Gastrocnemius medialis (tissue), 4 donors: ENCODE results near the gene HDAC4. TPM values are rescaled to one million over a fixed set of nuclear protein-coding genes. Genes with fewer than 3 reads are reported as not detected.
A peak's percentile ranks its signal among the peaks of the same experiment; 100 is the strongest.

ENCODE experiments used
- ATAC-seq, 2 donors: fragments of 150-250 bp; one replicate each; pipeline ENCODE4 v1.9.1; 2016
- DNase-seq, 2 donors: peaks; one replicate each; pipeline ENCODE4 v3.0.0-alpha.2; 2019
- H3K27ac ChIP-seq, 4 donors: fragments of 200-600 bp; sonication (generic); 1 replicate in 1 of 4; 2 replicates in 3 of 4; pipeline ENCODE4 v1.5.1; 2016 to 2018; ENCODE audit warnings: mild to moderate bottlenecking in 2 of 4, moderate library complexity in 1 of 4
- H3K27me3 ChIP-seq, 3 donors: fragments of 200-600 bp; sonication (generic) in 2 of 3; 1 replicate in 1 of 3; 2 replicates in 2 of 3; pipeline versions ENCODE4 v1.5.1 to v1.6.0; 2016 to 2019; ENCODE audit warnings: mild to moderate bottlenecking in 1 of 3, moderate library complexity in 1 of 3
- H3K36me3 ChIP-seq, 2 donors: fragments of 200-600 bp; sonication (generic) in 1 of 2; one replicate each; pipeline ENCODE4 v1.5.1; 2017 to 2018
- H3K4me1 ChIP-seq, 2 donors: fragments of 200-600 bp; sonication (generic) in 1 of 2; one replicate each; pipeline ENCODE4 v1.5.1; 2016 to 2017; ENCODE audit warnings: mild to moderate bottlenecking in 2 of 2
- H3K4me3 ChIP-seq, 4 donors: fragments of 200-600 bp; sonication (generic) in 3 of 4; 1 replicate in 1 of 4; 2 replicates in 3 of 4; pipeline ENCODE4 v1.5.1; 2016 to 2019; ENCODE audit warnings: mild to moderate bottlenecking in 2 of 4
- H3K9me3 ChIP-seq, 3 donors: fragments of 200-600 bp; sonication (generic) in 2 of 3; 1 replicate in 1 of 3; 2 replicates in 2 of 3; pipeline ENCODE4 v1.5.1; 2016 to 2019
- POLR2A ChIP-seq, 2 donors: fragments of 450-650 bp; IDR thresholded peaks; one replicate each; pipeline ENCODE4 v1.6.1; 2017; ENCODE audit warnings: antibody characterized with exemption in 2 of 2, mild to moderate bottlenecking in 2 of 2, moderate library complexity in 2 of 2
- in situ Hi-C, 4 donors: fragments of 200-750 bp; cut with MboI; loops; one replicate each; pipeline versions ENCODE4 v1.15.0 to v1.8.0; 2017; ENCODE audit warnings: low sequenced_read_pairs in 4 of 4
- intact Hi-C: fragments of 100-400 bp; cut with DNase I; formaldehyde crosslinking; loops from one replicate; pipeline ENCODE4 v1.15.1; 2023; ENCODE audit warnings: low total_unique reads
- total RNA-seq, 4 donors: library from RNA; depleted of rRNA; stranded (reverse); fragments of >200 nt; gene quantifications; one replicate each; pipeline versions ENCODE4 v1.1.0 to v1.2.3, GENCODE V29; 2016
- TF ChIP-seq, protein P1 (sequence below), 5 experiments: fragments of 450-650 bp in 3 of 5; fragments of 200-600 bp in 2 of 5; sonication (generic) in 2 of 5; IDR thresholded peaks in 4 of 5; conservative IDR thresholded peaks in 1 of 5; 1 replicate in 4 of 5; 2 replicates in 1 of 5; pipeline ENCODE4 v1.5.1; 2016 to 2019; ENCODE audit warnings: antibody characterized with exemption in 5 of 5, mild to moderate bottlenecking in 3 of 5, moderate library complexity in 3 of 5

HDAC4 gene
- total RNA-seq, 4 donors from 2014 or later: 23.6 to 257 (median 119) TPM

DNA sequence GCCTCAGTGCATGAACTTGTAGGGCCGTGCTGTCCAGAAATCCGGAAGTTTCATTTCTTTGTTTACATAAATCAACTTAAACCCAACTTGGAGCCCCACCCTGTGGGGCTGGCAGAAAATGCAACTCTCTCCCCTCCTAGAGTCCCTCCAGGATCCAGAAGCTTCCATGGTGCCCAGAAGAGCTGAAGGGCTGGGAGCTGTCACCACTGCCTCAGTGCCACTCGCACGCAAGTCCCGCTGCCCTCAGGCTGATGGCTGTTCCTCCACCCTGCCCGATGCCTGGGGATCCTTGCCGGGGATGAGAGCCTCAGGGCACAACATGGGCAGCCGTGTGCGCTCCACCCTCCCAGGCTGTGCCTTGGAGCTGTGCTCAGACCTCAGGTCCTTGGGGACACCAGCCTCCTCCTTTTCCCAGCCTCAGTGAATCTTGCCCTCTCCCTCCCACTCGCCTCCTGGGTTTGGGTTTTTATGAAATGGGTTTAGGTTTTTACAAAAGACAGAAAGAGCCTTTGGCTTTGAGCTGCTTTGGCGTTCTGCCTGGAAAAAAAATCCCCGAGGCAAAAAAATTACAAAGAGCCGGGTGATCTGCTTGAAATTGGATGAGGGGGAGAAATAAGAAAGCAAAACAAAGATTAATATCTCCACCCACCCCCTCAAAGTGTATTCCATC is 397.7 kb downstream of the HDAC4 start:
- H3K27me3 ChIP-seq: peaks cover 12 to 51% (median 30%) of the 10 kb centered on the region in 3 donors
- H3K4me1 ChIP-seq: no peaks in the 10 kb centered on the region
- in situ Hi-C loops (no loop called here), intact Hi-C loops (no loop called here)
- H3K27ac ChIP-seq: no peak overlapping the region
- no peaks in the 10 kb centered on the region for H3K9me3 ChIP-seq
- no peaks in the 10 kb centered on the region for H3K36me3 ChIP-seq
- no peak for DNase-seq
- TF ChIP-seq, protein P1, sequence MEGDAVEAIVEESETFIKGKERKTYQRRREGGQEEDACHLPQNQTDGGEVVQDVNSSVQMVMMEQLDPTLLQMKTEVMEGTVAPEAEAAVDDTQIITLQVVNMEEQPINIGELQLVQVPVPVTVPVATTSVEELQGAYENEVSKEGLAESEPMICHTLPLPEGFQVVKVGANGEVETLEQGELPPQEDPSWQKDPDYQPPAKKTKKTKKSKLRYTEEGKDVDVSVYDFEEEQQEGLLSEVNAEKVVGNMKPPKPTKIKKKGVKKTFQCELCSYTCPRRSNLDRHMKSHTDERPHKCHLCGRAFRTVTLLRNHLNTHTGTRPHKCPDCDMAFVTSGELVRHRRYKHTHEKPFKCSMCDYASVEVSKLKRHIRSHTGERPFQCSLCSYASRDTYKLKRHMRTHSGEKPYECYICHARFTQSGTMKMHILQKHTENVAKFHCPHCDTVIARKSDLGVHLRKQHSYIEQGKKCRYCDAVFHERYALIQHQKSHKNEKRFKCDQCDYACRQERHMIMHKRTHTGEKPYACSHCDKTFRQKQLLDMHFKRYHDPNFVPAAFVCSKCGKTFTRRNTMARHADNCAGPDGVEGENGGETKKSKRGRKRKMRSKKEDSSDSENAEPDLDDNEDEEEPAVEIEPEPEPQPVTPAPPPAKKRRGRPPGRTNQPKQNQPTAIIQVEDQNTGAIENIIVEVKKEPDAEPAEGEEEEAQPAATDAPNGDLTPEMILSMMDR (IDR thresholded peaks at IDR 0.05 in 4 of 5, conservative IDR thresholded peaks at IDR 0.05 in 1 of 5): no peak
- TF ChIP-seq POLR2A (IDR thresholded peaks at IDR 0.05): no peak
- no peak for ATAC-seq
- peak overlapping the region in 1 of 4 donors; percentile 28 for H3K4me3 ChIP-seq

DNA sequence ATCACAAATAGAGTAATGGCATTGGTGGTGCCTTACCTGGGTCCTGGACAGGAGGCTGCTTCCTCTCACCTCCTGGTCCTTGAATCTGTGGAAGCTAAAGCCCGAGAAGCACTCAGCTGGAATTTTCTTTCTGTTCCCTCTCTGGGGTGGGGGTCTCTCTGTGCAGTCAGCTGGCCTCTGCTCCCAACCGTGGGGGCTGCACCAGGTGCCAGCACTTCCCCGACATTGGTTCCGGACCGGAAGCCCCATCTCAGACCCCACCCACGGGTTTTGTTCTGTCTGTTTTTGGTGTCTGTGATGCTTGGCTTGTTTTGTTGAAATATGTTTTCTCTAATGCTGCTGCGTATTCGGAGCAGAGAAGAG is 398.2 kb downstream of the HDAC4 start:
- intact Hi-C loops: no loop called here
- peaks cover 12 to 49% (median 29%) of the 10 kb centered on the region in 3 donors for H3K27me3 ChIP-seq
- TF ChIP-seq POLR2A (IDR thresholded peaks at IDR 0.05): no peak
- H3K27ac ChIP-seq: no peak overlapping the region
- DNase-seq (no peak), ATAC-seq (no peak)
- no peaks in the 10 kb centered on the region for H3K4me1 ChIP-seq
- H3K9me3 ChIP-seq: no peaks in the 10 kb centered on the region
- in situ Hi-C loops: no loop called here
- no peak overlapping the region for H3K4me3 ChIP-seq
- no peaks in the 10 kb centered on the region for H3K36me3 ChIP-seq

DNA sequence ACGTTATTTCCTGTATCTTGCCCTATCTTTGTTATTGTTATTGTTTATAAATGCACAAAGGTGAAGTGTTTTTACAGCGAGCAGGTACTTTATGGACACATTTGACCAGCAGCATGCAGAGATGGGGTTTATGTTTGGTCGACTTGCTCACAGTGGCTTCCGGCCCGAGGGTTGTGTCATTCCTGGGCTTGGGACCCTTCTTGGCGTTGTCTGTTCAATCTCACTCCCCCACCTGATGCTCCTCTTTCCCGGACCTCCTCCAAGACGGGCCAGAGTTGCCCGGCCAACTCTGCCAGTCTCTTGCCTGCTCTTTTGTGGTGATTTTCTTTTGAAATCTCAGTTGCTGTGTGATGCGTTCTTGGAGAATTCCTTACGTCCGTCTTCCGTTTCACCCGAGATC is 399.0 kb downstream of the HDAC4 start:
- Histone ChIP-seq H3K36me3 (no peaks in the 10 kb centered on the region), H3K4me3 (no peak overlapping the region), H3K9me3 (no peaks in the 10 kb centered on the region), H3K27ac (no peak overlapping the region), H3K27me3 (peaks cover 12 to 47% (median 22%) of the 10 kb centered on the region in 3 donors), H3K4me1 (no peaks in the 10 kb centered on the region)
- TF ChIP-seq POLR2A (IDR thresholded peaks at IDR 0.05): no peak
- TF ChIP-seq, protein P1 (IDR thresholded peaks at IDR 0.05 in 4 of 5, conservative IDR thresholded peaks at IDR 0.05 in 1 of 5): no peak
- DNase-seq (no peak), ATAC-seq (no peak)
- intact Hi-C loops (no loop called here), in situ Hi-C loops (no loop called here)

DNA sequence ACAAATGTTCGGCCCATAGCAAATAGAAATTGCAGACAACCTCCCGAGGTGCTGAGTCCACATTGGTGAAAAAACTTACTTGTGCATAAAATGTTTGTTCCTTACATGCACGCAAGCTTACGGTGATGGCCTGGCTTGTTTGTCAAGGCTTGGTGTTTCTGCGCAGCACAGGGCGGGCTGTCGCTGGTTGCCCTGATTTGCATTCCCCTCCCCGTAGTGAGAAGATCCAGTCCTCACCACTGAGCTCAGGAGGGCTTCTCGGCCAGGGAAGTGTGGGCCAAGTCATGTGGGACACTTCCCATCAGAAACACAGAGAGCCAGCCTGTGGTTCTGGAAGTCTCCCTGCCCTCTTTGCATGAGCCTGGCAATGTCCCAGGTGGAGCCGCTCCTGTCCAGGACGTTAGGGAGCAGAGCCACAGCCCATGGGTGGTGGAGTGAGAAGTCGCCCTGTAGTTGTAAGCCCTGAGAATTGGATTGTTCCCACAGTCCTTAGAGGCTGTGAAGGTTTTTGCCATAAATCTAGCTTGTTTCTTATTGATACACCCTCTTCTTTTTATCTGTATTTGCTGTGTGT is 400.2 kb downstream of the HDAC4 start:
- TF ChIP-seq POLR2A (IDR thresholded peaks at IDR 0.05): no peak
- TF ChIP-seq, protein P1 (IDR thresholded peaks at IDR 0.05 in 4 of 5, conservative IDR thresholded peaks at IDR 0.05 in 1 of 5): no peak
- intact Hi-C loops: no loop called here

DNA sequence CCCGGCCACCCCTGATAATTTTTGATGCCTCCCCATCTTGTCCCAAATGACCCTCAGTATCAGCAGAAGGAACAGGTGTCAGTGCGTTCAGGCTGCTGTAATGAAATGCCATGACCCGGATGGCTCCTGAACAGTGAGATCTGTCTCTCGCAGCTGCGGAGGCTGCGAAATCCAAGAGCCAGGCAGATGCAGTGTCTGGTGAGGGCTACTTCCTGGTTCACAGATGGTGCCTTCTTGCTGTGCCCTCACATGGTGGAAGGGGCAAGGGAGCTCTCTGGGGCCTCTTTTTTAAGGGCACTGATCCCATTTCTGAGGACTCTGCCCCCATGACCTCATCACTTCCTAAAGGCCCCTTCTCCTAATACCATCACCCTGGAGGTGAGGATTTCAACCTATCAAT is 400.7 kb downstream of the HDAC4 start:
- ATAC-seq (no peak), DNase-seq (no peak)
- H3K4me3 ChIP-seq: no peak overlapping the region
- in situ Hi-C loops: no loop called here
- H3K9me3 ChIP-seq: no peaks in the 10 kb centered on the region
- no peaks in the 10 kb centered on the region for H3K4me1 ChIP-seq
- intact Hi-C loops: no loop called here
- peaks cover 12 to 42% (median 19%) of the 10 kb centered on the region in 3 donors for H3K27me3 ChIP-seq
- H3K27ac ChIP-seq: no peak overlapping the region
- H3K36me3 ChIP-seq: no peaks in the 10 kb centered on the region
- no peak for TF ChIP-seq POLR2A (IDR thresholded peaks at IDR 0.05)
- TF ChIP-seq, protein P1 (IDR thresholded peaks at IDR 0.05 in 4 of 5, conservative IDR thresholded peaks at IDR 0.05 in 1 of 5): no peak

More for the DNA sequence above, 400.2 kb downstream of the HDAC4 start:
- Histone ChIP-seq H3K9me3 (no peaks in the 10 kb centered on the region), H3K27ac (no peak overlapping the region), H3K4me1 (no peaks in the 10 kb centered on the region), H3K4me3 (no peak overlapping the region), H3K36me3 (no peaks in the 10 kb centered on the region), H3K27me3 (peaks cover 12 to 44% (median 19%) of the 10 kb centered on the region in 3 donors)
- in situ Hi-C loops: no loop called here
- ATAC-seq: no peak
- DNase-seq: no peak
